22Rv1 (cell line): ENCODE results near the gene CRELD1.
A peak's percentile ranks its signal among the peaks of the same experiment; 100 is the strongest.

ENCODE experiments used
- CTCF ChIP-seq: fragments of 450-650 bp; IDR thresholded peaks from 2 replicates; pipeline ENCODE4 v1.5.1; 2017; ENCODE audit warnings: mild to moderate bottlenecking
- ZFX ChIP-seq: fragments of 450-650 bp; IDR thresholded peaks from 2 replicates; pipeline ENCODE4 v1.6.1; 2017; ENCODE audit warnings: antibody characterized with exemption, borderline replicate concordance

- TF ChIP-seq CTCF (0 out of 2 replicates have a peak, but pooled peaks have one; percentile 11), ZFX (no peak)
Observed at GRCh38 chr3:9934235-9934621, 594 bp downstream of the CRELD1 start.
